Parathyroid adenoma (tissue), 2 donors: ENCODE results near the gene OR6C70.

Experiments used
- H2AFZ ChIP-seq: fragments of 300-600 bp; sonication (generic); one replicate; pipeline ENCODE4 v1.7.0; 2017; ENCODE audit warnings: antibody characterized with exemption, mild to moderate bottlenecking
- H3K27ac ChIP-seq: fragments of 300-600 bp; sonication (generic); one replicate; pipeline ENCODE4 v1.7.0; 2017
- H3K27me3 ChIP-seq: fragments of 300-600 bp; sonication (generic); one replicate; pipeline ENCODE4 v1.7.0; 2017; ENCODE audit warnings: low read length; ENCODE audit not compliant: control insufficient read depth, insufficient read depth
- H3K36me3 ChIP-seq: fragments of 300-600 bp; sonication (generic); one replicate; pipeline ENCODE4 v1.7.0; 2017; ENCODE audit warnings: low read length; ENCODE audit not compliant: control insufficient read depth, insufficient read depth
- H3K4me1 ChIP-seq: fragments of 300-600 bp; sonication (generic); one replicate; pipeline ENCODE4 v1.7.0; 2017; ENCODE audit warnings: control low read depth
- H3K4me2 ChIP-seq: fragments of 300-600 bp; sonication (generic); one replicate; pipeline ENCODE4 v1.7.0; 2017; ENCODE audit warnings: low read length
- H3K4me3 ChIP-seq: fragments of 300-600 bp; sonication (generic); one replicate; pipeline ENCODE4 v1.7.0; 2017; ENCODE audit warnings: low read depth, low read length
- H3K79me2 ChIP-seq: fragments of 300-600 bp; sonication (generic); one replicate; pipeline ENCODE4 v1.7.0; 2017; ENCODE audit warnings: control low read depth
- H3K9ac ChIP-seq: fragments of 300-600 bp; sonication (generic); one replicate; pipeline ENCODE4 v1.7.0; 2017; ENCODE audit warnings: mild to moderate bottlenecking
- H3K9me3 ChIP-seq: fragments of 300-600 bp; sonication (generic); one replicate; pipeline ENCODE4 v1.7.0; 2017; ENCODE audit warnings: low read length; ENCODE audit not compliant: control insufficient read depth
- TF ChIP-seq, protein P1 (sequence below): fragments of 300-600 bp; sonication (generic); IDR thresholded peaks from one replicate; pipeline ENCODE4 v1.7.0; 2017; ENCODE audit warnings: antibody characterized with exemption, mild to moderate bottlenecking
- donor health status: primary hyperparathyroidism.

OR6C70 gene

GRCh38 chr12:55470088-55470829 lies at the start of gene OR6C70:
Gene OR6C70 (minus strand): TSS chr12:55470138. CDS start chr12:55470138, 0 bp downstream.
- Histone ChIP-seq H3K4me1 (no peaks in the 10 kb centered on the region), H3K36me3 (no peaks in the 10 kb centered on the region), H3K27ac (no peak within 1 kb of the TSS), H2AFZ (no peak within 1 kb of the TSS), H3K9me3 (no peaks in the 10 kb centered on the region), H3K79me2 (no peaks in the 10 kb centered on the region), H3K9ac (no peak within 1 kb of the TSS), H3K4me2 (no peak within 1 kb of the TSS), H3K4me3 (no peak within 1 kb of the TSS), H3K27me3 (no peaks in the 10 kb centered on the region)
- TF ChIP-seq, protein P1, sequence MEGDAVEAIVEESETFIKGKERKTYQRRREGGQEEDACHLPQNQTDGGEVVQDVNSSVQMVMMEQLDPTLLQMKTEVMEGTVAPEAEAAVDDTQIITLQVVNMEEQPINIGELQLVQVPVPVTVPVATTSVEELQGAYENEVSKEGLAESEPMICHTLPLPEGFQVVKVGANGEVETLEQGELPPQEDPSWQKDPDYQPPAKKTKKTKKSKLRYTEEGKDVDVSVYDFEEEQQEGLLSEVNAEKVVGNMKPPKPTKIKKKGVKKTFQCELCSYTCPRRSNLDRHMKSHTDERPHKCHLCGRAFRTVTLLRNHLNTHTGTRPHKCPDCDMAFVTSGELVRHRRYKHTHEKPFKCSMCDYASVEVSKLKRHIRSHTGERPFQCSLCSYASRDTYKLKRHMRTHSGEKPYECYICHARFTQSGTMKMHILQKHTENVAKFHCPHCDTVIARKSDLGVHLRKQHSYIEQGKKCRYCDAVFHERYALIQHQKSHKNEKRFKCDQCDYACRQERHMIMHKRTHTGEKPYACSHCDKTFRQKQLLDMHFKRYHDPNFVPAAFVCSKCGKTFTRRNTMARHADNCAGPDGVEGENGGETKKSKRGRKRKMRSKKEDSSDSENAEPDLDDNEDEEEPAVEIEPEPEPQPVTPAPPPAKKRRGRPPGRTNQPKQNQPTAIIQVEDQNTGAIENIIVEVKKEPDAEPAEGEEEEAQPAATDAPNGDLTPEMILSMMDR, result no peak

DNA sequence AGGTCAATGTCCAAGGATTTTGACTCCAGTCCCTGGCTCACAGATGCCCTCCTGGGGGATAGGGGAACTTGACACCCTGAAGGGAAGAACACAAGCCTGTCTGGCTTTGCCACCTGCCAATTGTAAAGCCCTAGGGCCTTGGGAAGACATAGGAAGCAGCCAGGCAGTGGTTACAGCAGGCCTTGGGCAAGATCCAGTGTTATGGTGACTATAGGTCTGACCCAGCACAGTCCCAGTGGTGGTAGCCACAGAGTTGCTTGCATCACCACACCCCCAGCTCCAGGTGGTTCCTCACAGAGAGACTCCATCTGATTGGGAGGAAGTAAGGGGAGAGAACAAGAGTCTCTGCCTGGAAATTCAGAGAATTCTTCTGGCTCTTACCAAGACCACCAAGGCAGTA lies 46.5 kb upstream of the OR6C70 start:
- H3K9ac ChIP-seq, result no peak overlapping the region
- no peak overlapping the region for H3K27ac ChIP-seq
- TF ChIP-seq, protein P1, result no peak
- no peaks in the 10 kb centered on the region for H3K9me3 ChIP-seq
- H2AFZ ChIP-seq, result no peak overlapping the region
- H3K4me1 ChIP-seq, result no peaks in the 10 kb centered on the region
- H3K27me3 ChIP-seq, result no peaks in the 10 kb centered on the region
- H3K79me2 ChIP-seq, result no peaks in the 10 kb centered on the region
- no peak overlapping the region for H3K4me3 ChIP-seq
- no peak overlapping the region for H3K4me2 ChIP-seq
- H3K36me3 ChIP-seq, result no peaks in the 10 kb centered on the region

- no peak overlapping the region for H2AFZ ChIP-seq
- TF ChIP-seq, protein P1, result no peak
- H3K9ac ChIP-seq, result no peak overlapping the region
- H3K4me3 ChIP-seq, result no peak overlapping the region
- no peaks in the 10 kb centered on the region for H3K9me3 ChIP-seq
- no peaks in the 10 kb centered on the region for H3K36me3 ChIP-seq
- no peaks in the 10 kb centered on the region for H3K79me2 ChIP-seq
- H3K4me2 ChIP-seq, result no peak overlapping the region
- no peak overlapping the region for H3K27ac ChIP-seq
- no peaks in the 10 kb centered on the region for H3K27me3 ChIP-seq
- H3K4me1 ChIP-seq, result no peaks in the 10 kb centered on the region
These were observed 45.8 kb upstream of the OR6C70 start for GRCh38 chr12:55515696-55516095.

DNA sequence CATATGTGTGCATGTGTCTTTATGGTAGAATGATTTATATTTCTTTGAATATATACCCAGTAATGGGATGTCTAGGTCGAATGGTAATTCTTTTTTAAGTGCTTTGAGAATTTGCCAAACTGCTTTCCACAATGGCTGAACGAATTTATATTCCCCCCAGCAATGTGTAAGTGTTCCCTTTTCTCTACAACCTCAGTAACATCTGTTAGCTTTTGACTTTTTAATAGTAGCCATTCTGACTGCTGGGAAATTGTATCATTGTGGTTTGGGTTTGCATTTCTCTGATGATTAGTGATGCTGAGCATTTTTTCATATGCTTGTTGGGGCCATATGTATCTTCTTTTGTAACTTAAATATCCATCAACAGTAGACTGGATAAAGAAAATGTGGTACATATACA lies 31.7 kb upstream of the OR6C70 start:
- no peaks in the 10 kb centered on the region for H3K9me3 ChIP-seq
- no peak overlapping the region for H3K4me2 ChIP-seq
- no peak overlapping the region for H3K27ac ChIP-seq
- H3K9ac ChIP-seq, result no peak overlapping the region
- H2AFZ ChIP-seq, result no peak overlapping the region
- H3K27me3 ChIP-seq, result no peaks in the 10 kb centered on the region
- TF ChIP-seq, protein P1, result no peak
- no peaks in the 10 kb centered on the region for H3K36me3 ChIP-seq
- H3K4me1 ChIP-seq, result no peaks in the 10 kb centered on the region
- H3K4me3 ChIP-seq, result no peak overlapping the region
- no peaks in the 10 kb centered on the region for H3K79me2 ChIP-seq

DNA sequence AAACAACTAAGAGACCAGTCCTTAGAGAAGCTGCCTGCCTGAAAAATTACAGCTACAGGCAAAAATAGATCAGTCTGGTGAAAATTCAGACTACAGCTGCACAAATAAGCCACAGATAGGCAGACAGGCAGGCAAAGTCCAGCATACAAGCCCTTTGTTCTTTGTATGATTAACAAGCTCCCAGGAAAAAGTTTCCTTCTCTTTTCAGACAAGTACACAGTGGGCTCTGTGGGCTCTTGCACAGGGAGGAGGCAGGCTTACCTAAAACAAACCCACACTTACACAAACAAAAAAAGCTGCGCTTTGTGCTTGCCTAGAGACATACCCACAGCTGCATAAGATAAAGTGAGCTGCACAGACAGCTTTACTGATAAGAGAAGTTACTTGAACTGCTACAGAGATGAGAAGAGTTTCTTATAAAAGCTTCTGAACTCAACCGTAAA lies 29.9 kb upstream of the OR6C70 start:
- H3K9ac ChIP-seq, result no peak overlapping the region
- H3K9me3 ChIP-seq, result no peaks in the 10 kb centered on the region
- H3K4me3 ChIP-seq, result no peak overlapping the region
- no peak overlapping the region for H3K4me2 ChIP-seq
- no peaks in the 10 kb centered on the region for H3K4me1 ChIP-seq
- TF ChIP-seq, protein P1, result no peak
- H3K79me2 ChIP-seq, result no peaks in the 10 kb centered on the region
- H3K27me3 ChIP-seq, result no peaks in the 10 kb centered on the region
- H3K36me3 ChIP-seq, result no peaks in the 10 kb centered on the region
- H2AFZ ChIP-seq, result no peak overlapping the region
- H3K27ac ChIP-seq, result no peak overlapping the region
